Progenitor cell of endocrine pancreas (in vitro differentiated cells): ENCODE data around the gene MAP2K7. TPM values are rescaled to one million over a fixed set of nuclear protein-coding genes. Genes with fewer than 3 reads are reported as not detected.
A peak's percentile ranks its signal among the peaks of the same experiment; 100 is the strongest.

ENCODE experiments used
- DNase-seq: peaks from one replicate; pipeline ENCODE4 v3.0.0; 2021; ENCODE audit warnings: low spot score; ENCODE audit not compliant: unreplicated experiment
- H3K27ac Mint-ChIP-seq: 2 replicates; pipeline ENCODE4 v1.8.0; 2021; ENCODE audit warnings: mild to moderate bottlenecking, moderate library complexity, mixed read lengths
- H3K27me3 Mint-ChIP-seq: 2 replicates; pipeline ENCODE4 v1.8.0; 2021; ENCODE audit warnings: mixed read lengths
- H3K36me3 Mint-ChIP-seq: 2 replicates; pipeline ENCODE4 v1.8.0; 2022; ENCODE audit warnings: mixed read lengths; ENCODE audit not compliant: insufficient read depth
- H3K4me1 Mint-ChIP-seq: 2 replicates; pipeline ENCODE4 v1.8.0; 2021; ENCODE audit warnings: low read depth, mixed read lengths
- H3K4me3 Mint-ChIP-seq: 2 replicates; pipeline ENCODE4 v1.8.0; 2021; ENCODE audit warnings: low read depth, mild to moderate bottlenecking, moderate library complexity, mixed read lengths
- H3K9me3 Mint-ChIP-seq: 2 replicates; pipeline ENCODE4 v1.8.0; 2021; ENCODE audit warnings: low read depth, mixed read lengths
- long read RNA-seq: library from polyadenylated mRNA; unstranded; transcript quantifications from one replicate; pipeline ENCODE4 v2.0.0, GENCODE V29; 2020
- total RNA-seq: library from RNA; stranded (reverse); gene quantifications from 2 replicates; pipeline ENCODE4 v1.2.1, GENCODE V29; 2021
- TF ChIP-seq, protein P1 (sequence below): fragments of 200-600 bp; sonication (generic); IDR thresholded peaks from one replicate; pipeline ENCODE4 v1.5.0; 2021; ENCODE audit warnings: antibody characterized with exemption, mild to moderate bottlenecking; ENCODE audit not compliant: unreplicated experiment

The MAP2K7 gene
- total RNA-seq: 50.7 and 53.5 TPM in 2 replicates
- long read RNA-seq: 0 reads

GRCh38 chr19:7903244-7904073, at the start of gene MAP2K7:
Gene MAP2K7 (plus strand): TSS chr19:7903877. CDS start chr19:7903945, 68 bp downstream.
- Mint-ChIP-seq H3K27me3 (no peaks in the 10 kb centered on the region), H3K4me3 (peak within 1 kb of the TSS; percentile 88), H3K4me1 (peaks cover 19% of the 10 kb centered on the region), H3K36me3 (no peaks in the 10 kb centered on the region), H3K9me3 (no peaks in the 10 kb centered on the region), H3K27ac (peak within 1 kb of the TSS; percentile 96)
- TF ChIP-seq, protein P1, sequence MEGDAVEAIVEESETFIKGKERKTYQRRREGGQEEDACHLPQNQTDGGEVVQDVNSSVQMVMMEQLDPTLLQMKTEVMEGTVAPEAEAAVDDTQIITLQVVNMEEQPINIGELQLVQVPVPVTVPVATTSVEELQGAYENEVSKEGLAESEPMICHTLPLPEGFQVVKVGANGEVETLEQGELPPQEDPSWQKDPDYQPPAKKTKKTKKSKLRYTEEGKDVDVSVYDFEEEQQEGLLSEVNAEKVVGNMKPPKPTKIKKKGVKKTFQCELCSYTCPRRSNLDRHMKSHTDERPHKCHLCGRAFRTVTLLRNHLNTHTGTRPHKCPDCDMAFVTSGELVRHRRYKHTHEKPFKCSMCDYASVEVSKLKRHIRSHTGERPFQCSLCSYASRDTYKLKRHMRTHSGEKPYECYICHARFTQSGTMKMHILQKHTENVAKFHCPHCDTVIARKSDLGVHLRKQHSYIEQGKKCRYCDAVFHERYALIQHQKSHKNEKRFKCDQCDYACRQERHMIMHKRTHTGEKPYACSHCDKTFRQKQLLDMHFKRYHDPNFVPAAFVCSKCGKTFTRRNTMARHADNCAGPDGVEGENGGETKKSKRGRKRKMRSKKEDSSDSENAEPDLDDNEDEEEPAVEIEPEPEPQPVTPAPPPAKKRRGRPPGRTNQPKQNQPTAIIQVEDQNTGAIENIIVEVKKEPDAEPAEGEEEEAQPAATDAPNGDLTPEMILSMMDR: peak; percentile 61
- peak; percentile 100 for DNase-seq

DNA sequence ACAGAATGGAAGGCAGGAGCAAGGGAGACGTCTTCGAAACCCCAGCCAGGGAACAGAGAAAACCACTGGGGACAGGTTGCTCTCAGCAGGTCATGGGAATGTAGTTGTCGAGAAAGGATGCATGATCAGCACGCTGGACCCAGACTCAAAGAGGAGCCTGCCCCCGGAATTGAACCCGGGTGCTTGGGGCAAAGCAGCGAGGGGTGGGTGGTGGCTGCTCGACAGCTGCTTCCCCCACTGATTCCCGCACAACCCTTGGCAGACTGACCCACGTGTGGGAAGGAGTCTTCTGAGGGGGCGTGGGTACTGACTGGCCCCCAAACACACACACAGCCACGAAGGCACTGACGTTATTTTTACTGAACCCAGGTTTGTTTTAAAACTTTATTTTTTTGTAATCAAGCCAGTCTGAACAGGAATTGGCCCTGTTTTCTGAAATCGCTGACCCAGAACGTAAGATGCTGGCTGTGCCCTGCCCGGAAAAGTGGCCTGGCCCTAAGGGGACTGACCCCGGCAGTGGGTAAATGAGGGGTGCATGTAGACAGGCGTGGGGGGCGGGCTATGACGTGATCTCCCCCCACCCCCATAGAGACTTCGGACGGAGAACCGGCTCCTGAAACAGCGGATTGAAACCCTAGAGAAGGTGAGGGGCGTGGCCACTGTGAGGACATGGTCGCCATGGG, 48.1 kb upstream of the MAP2K7 start:
- H3K27ac Mint-ChIP-seq: peak overlapping the region; percentile 45
- TF ChIP-seq, protein P1: no peak
- no peaks in the 10 kb centered on the region for H3K9me3 Mint-ChIP-seq
- peaks cover 6% of the 10 kb centered on the region for H3K4me1 Mint-ChIP-seq
- DNase-seq: no peak
- no peak overlapping the region for H3K4me3 Mint-ChIP-seq
- peaks cover 9% of the 10 kb centered on the region for H3K27me3 Mint-ChIP-seq
- no peaks in the 10 kb centered on the region for H3K36me3 Mint-ChIP-seq

DNA sequence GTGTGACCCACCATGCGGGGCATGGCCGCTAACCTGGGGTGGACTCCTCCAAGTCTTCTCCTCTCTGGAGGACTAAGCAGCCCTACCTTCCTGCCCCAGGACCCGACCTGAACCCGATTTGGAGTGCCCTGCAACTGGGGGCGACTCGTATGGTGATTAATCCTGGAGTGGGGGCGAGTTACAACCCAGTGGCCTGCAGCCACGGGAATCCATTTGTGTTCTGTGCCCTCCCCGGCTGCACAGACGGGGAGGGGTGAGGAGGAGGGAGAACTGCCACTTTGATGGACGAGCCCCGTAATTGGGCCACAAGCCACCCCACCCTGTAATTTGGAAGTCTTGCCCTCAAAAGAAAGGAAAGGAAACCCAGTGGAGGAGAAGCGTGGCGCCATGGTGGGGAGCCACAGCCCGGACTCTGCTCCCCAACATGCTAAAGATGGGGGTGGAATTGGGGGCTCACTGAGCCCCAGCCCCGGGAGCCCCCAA, 47.5 kb upstream of the MAP2K7 start:
- no peak overlapping the region for H3K27ac Mint-ChIP-seq
- no peaks in the 10 kb centered on the region for H3K36me3 Mint-ChIP-seq
- H3K4me3 Mint-ChIP-seq: no peak overlapping the region
- no peak for DNase-seq
- H3K4me1 Mint-ChIP-seq: peaks cover 6% of the 10 kb centered on the region
- TF ChIP-seq, protein P1: no peak
- no peaks in the 10 kb centered on the region for H3K9me3 Mint-ChIP-seq
- peaks cover 13% of the 10 kb centered on the region for H3K27me3 Mint-ChIP-seq

GRCh38 chr19:7856679-7857663, 46.7 kb upstream of the MAP2K7 start:
- Mint-ChIP-seq H3K27ac (no peak overlapping the region), H3K4me1 (peaks cover 6% of the 10 kb centered on the region), H3K27me3 (peaks cover 15% of the 10 kb centered on the region), H3K9me3 (no peaks in the 10 kb centered on the region), H3K4me3 (no peak overlapping the region), H3K36me3 (no peaks in the 10 kb centered on the region)
- DNase-seq: no peak
- TF ChIP-seq, protein P1: no peak
